Gastroesophageal sphincter (tissue), 4 donors: Measurements from ENCODE around the gene SLC22A12. TPM values are rescaled to one million over a fixed set of nuclear protein-coding genes. Genes with fewer than 3 reads are reported as not detected.

Experiments
- ATAC-seq: fragments of 150-250 bp; one replicate; pipeline ENCODE4 v1.9.1; 2016; ENCODE audit warnings: mild to moderate bottlenecking, moderate library complexity
- H3K27ac ChIP-seq, 4 donors: fragments of 200-600 bp; sonication (generic) in 3 of 4; 1 replicate in 3 of 4; 2 replicates in 1 of 4; pipeline ENCODE4 v1.5.1; 2016 to 2019
- H3K27me3 ChIP-seq: fragments of 200-600 bp; sonication (generic); one replicate; pipeline ENCODE4 v1.5.1; 2019
- H3K36me3 ChIP-seq, 2 donors: fragments of 200-600 bp; sonication (generic); one replicate each; pipeline ENCODE4 v1.5.1; 2019; ENCODE audit warnings: control low read depth in 1 of 2
- H3K4me1 ChIP-seq, 3 donors: fragments of 200-600 bp; sonication (generic); 1 replicate in 2 of 3; 2 replicates in 1 of 3; pipeline ENCODE4 v1.5.1; 2016 to 2019; ENCODE audit warnings: control low read depth in 2 of 3
- H3K4me3 ChIP-seq, 2 donors: fragments of 200-600 bp; sonication (generic); one replicate each; pipeline ENCODE4 v1.5.1; 2019; ENCODE audit warnings: mild to moderate bottlenecking in 1 of 2, moderate library complexity in 1 of 2
- H3K9me3 ChIP-seq, 3 donors: fragments of 200-600 bp; sonication (generic); one replicate each; pipeline ENCODE4 v1.5.1; 2017 to 2019; ENCODE audit warnings: control low read depth in 2 of 3
- EP300 ChIP-seq: sonication (generic); formaldehyde crosslinking; IDR thresholded peaks from one replicate; pipeline ENCODE4 v1.6.1; 2017; ENCODE audit warnings: antibody characterized with exemption, mild to moderate bottlenecking
- POLR2A ChIP-seq, 2 donors: fragments of 450-650 bp; IDR thresholded peaks; one replicate each; pipeline ENCODE4 v1.6.1; 2017; ENCODE audit warnings: antibody characterized with exemption in 2 of 2, mild to moderate bottlenecking in 2 of 2, moderate library complexity in 1 of 2
- POLR2AphosphoS5 ChIP-seq: sonication (generic); formaldehyde crosslinking; IDR thresholded peaks from one replicate; pipeline ENCODE4 v1.6.1; 2017; ENCODE audit warnings: antibody characterized with exemption
- WGBS, 2 donors: methylation state at CpG; one replicate each; pipeline ENCODE4 v1.1.5; 2018; ENCODE audit warnings: low coverage in 1 of 2; 5-methylcytosine and 5-hydroxymethylcytosine counted together
- total RNA-seq, 4 donors: library from RNA; depleted of rRNA; stranded (reverse); fragments of >200 nt; gene quantifications; one replicate each; pipeline ENCODE4 v1.1.0, GENCODE V29; 2016
- TF ChIP-seq, protein P1 (sequence below), 4 experiments: fragments of 200-600 bp in 2 of 4; fragments of 450-650 bp in 2 of 4; sonication (generic) in 1 of 4; IDR thresholded peaks; one replicate each; pipeline ENCODE4 v1.5.1; 2017 to 2019; ENCODE audit warnings: antibody characterized with exemption in 4 of 4, mild to moderate bottlenecking in 2 of 4, moderate library complexity in 2 of 4

Gene SLC22A12
- total RNA-seq, 4 donors from 2014 or later = not detected

- Histone ChIP-seq H3K27me3 (peaks cover 16% of the 10 kb centered on the region), H3K4me1 (peaks cover 0 to 11% (median 3%) of the 10 kb centered on the region in 3 donors), H3K36me3 (no peaks in the 10 kb centered on the region), H3K9me3 (no peaks in the 10 kb centered on the region), H3K27ac (no peak overlapping the region), H3K4me3 (no peak overlapping the region)
- WGBS, 2 donors = 63% methylated on average over 2 of the region's 11 CpGs; no CpG with 5 or more reads in 1 of the 2 donors
- no peak for ATAC-seq
- TF ChIP-seq EP300 (no peak), POLR2AphosphoS5 (no peak), POLR2A (IDR thresholded peaks at IDR 0.05) (no peak)
- TF ChIP-seq, protein P1, sequence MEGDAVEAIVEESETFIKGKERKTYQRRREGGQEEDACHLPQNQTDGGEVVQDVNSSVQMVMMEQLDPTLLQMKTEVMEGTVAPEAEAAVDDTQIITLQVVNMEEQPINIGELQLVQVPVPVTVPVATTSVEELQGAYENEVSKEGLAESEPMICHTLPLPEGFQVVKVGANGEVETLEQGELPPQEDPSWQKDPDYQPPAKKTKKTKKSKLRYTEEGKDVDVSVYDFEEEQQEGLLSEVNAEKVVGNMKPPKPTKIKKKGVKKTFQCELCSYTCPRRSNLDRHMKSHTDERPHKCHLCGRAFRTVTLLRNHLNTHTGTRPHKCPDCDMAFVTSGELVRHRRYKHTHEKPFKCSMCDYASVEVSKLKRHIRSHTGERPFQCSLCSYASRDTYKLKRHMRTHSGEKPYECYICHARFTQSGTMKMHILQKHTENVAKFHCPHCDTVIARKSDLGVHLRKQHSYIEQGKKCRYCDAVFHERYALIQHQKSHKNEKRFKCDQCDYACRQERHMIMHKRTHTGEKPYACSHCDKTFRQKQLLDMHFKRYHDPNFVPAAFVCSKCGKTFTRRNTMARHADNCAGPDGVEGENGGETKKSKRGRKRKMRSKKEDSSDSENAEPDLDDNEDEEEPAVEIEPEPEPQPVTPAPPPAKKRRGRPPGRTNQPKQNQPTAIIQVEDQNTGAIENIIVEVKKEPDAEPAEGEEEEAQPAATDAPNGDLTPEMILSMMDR (IDR thresholded peaks at IDR 0.05) = no peak
These were observed 20.0 kb upstream of the SLC22A12 start for GRCh38 chr11:64571050-64571409.

- H3K27ac ChIP-seq = no peak overlapping the region
- TF ChIP-seq EP300 (no peak), POLR2A (IDR thresholded peaks at IDR 0.05) (no peak), POLR2AphosphoS5 (no peak)
- TF ChIP-seq, protein P1 (IDR thresholded peaks at IDR 0.05) = no peak
- no peaks in the 10 kb centered on the region for H3K36me3 ChIP-seq
- peaks cover 16% of the 10 kb centered on the region for H3K27me3 ChIP-seq
- no peaks in the 10 kb centered on the region for H3K9me3 ChIP-seq
- WGBS, 2 donors = 60 to 89% methylated on average over 3 to 7 of the region's 22 CpGs
- no peak for ATAC-seq
- H3K4me1 ChIP-seq = peaks cover 0 to 6% (median 3%) of the 10 kb centered on the region in 3 donors
- no peak overlapping the region for H3K4me3 ChIP-seq
These were observed 19.5 kb upstream of the SLC22A12 start for GRCh38 chr11:64571410-64572091.

GRCh38 chr11:64572143-64572542 lies 18.9 kb upstream of the SLC22A12 start:
- Histone ChIP-seq H3K27ac (no peak overlapping the region), H3K9me3 (no peaks in the 10 kb centered on the region), H3K27me3 (peaks cover 16% of the 10 kb centered on the region), H3K4me1 (peaks cover 0 to under 1% (median 0%) of the 10 kb centered on the region in 3 donors), H3K36me3 (no peaks in the 10 kb centered on the region), H3K4me3 (no peak overlapping the region)
- ATAC-seq = no peak
- 92% methylated on average over 6 of the region's 8 CpGs; no CpG with 5 or more reads in 1 of the 2 donors for WGBS, 2 donors
- no peak for TF ChIP-seq EP300
- no peak for TF ChIP-seq POLR2AphosphoS5
- no peak for TF ChIP-seq POLR2A (IDR thresholded peaks at IDR 0.05)
- TF ChIP-seq, protein P1 (IDR thresholded peaks at IDR 0.05) = no peak

GRCh38 chr11:64577202-64577601 lies 13.8 kb upstream of the SLC22A12 start:
- 84 to 88% methylated on average over 3 to 6 of the region's 6 CpGs for WGBS, 2 donors
- no peaks in the 10 kb centered on the region for H3K4me1 ChIP-seq
- H3K4me3 ChIP-seq = no peak overlapping the region
- H3K27me3 ChIP-seq = peaks cover under 1% of the 10 kb centered on the region
- H3K9me3 ChIP-seq = no peaks in the 10 kb centered on the region
- no peaks in the 10 kb centered on the region for H3K36me3 ChIP-seq
- ATAC-seq = no peak
- no peak for TF ChIP-seq POLR2AphosphoS5
- TF ChIP-seq POLR2A (IDR thresholded peaks at IDR 0.05) = no peak
- no peak for TF ChIP-seq EP300
- TF ChIP-seq, protein P1 (IDR thresholded peaks at IDR 0.05) = no peak
- no peak overlapping the region for H3K27ac ChIP-seq

- WGBS, 2 donors = 28 to 55% methylated on average over 2 to 4 of the region's 7 CpGs
- Histone ChIP-seq H3K9me3 (no peaks in the 10 kb centered on the region), H3K27me3 (peaks cover 3% of the 10 kb centered on the region), H3K27ac (no peak overlapping the region), H3K4me3 (no peak overlapping the region), H3K4me1 (no peaks in the 10 kb centered on the region), H3K36me3 (no peaks in the 10 kb centered on the region)
- no peak for TF ChIP-seq POLR2AphosphoS5
- no peak for TF ChIP-seq POLR2A (IDR thresholded peaks at IDR 0.05)
- ATAC-seq = no peak
These were observed 10.6 kb upstream of the SLC22A12 start for GRCh38 chr11:64580412-64580811.
